BE2C (cell line): ENCODE measurements around the gene LOXHD1.

ENCODE experiments used
- DNase-seq: peaks from one replicate; pipeline ENCODE4 v3.0.0-alpha.2; 2020
- H3K27me3 ChIP-seq: fragments of 250-450 bp; sonication (Bioruptor Pico); 2 replicates; pipeline ENCODE4 v1.5.1; 2020; ENCODE audit warnings: mild to moderate bottlenecking
- H3K36me3 ChIP-seq: fragments of 250-450 bp; sonication (Bioruptor Pico); 2 replicates; pipeline ENCODE4 v1.5.1; 2020; ENCODE audit warnings: mild to moderate bottlenecking
- H3K4me1 ChIP-seq: fragments of 250-450 bp; sonication (Bioruptor Pico); 2 replicates; pipeline ENCODE4 v1.5.1; 2020
- H3K4me3 ChIP-seq: 2 replicates; pipeline ENCODE4 v1.5.1; 2011; ENCODE audit warnings: low read depth, low read length
- H3K9me3 ChIP-seq: fragments of 250-450 bp; sonication (Bioruptor Pico); 2 replicates; pipeline ENCODE4 v1.5.1; 2020
- TF ChIP-seq, protein P1 (sequence below): IDR thresholded peaks from 2 replicates; pipeline ENCODE4 v1.5.1; 2012; ENCODE audit warnings: mild to moderate bottlenecking, low read depth, low read length

LOXHD1 gene

DNA sequence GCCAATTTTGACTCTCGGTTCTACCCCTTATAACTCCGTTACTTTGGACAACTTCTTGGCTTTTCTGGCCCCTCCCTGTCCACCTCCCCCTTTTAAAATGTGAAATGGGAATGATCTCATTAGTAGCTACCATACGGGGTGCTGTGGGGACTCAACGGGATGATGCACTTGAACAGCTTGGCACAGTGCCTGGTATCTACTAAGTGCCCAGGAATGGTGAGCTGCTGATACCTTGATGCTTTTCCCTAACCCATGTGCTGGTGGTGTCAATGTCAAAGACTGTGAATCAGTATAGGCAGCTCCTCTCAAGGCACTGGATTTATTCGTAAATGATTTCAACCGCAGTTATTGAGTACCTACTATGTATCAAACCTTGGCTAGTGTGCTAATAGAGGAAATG, 204.2 kb downstream of the LOXHD1 start:
- H3K36me3 ChIP-seq, result peaks cover 10% of the 10 kb centered on the region
- H3K4me1 ChIP-seq, result no peaks in the 10 kb centered on the region
- H3K4me3 ChIP-seq, result no peak overlapping the region
- H3K27me3 ChIP-seq, result no peaks in the 10 kb centered on the region
- no peaks in the 10 kb centered on the region for H3K9me3 ChIP-seq
- TF ChIP-seq, protein P1, sequence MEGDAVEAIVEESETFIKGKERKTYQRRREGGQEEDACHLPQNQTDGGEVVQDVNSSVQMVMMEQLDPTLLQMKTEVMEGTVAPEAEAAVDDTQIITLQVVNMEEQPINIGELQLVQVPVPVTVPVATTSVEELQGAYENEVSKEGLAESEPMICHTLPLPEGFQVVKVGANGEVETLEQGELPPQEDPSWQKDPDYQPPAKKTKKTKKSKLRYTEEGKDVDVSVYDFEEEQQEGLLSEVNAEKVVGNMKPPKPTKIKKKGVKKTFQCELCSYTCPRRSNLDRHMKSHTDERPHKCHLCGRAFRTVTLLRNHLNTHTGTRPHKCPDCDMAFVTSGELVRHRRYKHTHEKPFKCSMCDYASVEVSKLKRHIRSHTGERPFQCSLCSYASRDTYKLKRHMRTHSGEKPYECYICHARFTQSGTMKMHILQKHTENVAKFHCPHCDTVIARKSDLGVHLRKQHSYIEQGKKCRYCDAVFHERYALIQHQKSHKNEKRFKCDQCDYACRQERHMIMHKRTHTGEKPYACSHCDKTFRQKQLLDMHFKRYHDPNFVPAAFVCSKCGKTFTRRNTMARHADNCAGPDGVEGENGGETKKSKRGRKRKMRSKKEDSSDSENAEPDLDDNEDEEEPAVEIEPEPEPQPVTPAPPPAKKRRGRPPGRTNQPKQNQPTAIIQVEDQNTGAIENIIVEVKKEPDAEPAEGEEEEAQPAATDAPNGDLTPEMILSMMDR, result no peak
- DNase-seq, result no peak

DNA sequence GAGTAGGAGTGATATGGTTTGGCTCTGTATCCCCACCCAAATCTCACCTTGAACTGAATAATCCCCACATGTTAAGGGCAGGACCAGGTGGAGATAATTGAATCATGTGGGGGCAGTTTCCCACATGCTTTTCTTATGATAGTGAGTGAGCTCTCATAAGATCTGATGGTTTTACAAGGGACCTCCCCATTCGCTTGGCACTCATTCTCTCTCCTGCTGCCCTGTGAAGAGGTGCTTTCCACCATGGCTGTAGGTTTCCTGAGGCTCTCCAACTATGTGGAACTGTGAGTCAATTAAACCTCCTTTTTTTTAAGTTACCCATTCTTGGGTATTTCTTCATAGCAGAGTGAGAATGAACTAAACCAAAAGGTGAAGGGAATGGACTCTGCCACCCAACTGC, 207.5 kb downstream of the LOXHD1 start:
- H3K36me3 ChIP-seq, result peaks cover 10% of the 10 kb centered on the region
- TF ChIP-seq, protein P1, result no peak
- DNase-seq, result no peak

DNA sequence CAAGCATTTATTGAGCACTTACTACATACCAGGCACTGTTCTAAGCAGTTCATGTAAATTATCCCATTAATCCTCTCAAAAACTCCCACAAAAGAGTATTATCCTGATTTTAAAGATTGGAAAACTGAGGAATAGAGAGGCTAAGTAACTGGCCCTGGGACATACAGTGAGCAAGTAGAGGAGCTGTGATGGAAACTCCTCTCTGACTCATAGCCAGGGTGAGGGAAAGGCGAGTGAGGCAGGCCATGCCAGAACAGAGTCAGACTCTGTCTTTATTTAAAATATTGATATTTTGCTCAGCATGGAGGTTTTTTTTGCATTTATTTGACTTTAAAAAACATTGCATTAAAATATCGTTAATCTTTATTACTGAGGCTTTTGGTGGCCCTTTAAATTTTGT, 208.0 kb downstream of the LOXHD1 start:
- TF ChIP-seq, protein P1, result no peak

More for the DNA sequence above, 207.5 kb downstream of the LOXHD1 start:
- H3K27me3 ChIP-seq, result no peaks in the 10 kb centered on the region
- no peaks in the 10 kb centered on the region for H3K4me1 ChIP-seq
- H3K9me3 ChIP-seq, result no peaks in the 10 kb centered on the region
- no peak overlapping the region for H3K4me3 ChIP-seq

DNA sequence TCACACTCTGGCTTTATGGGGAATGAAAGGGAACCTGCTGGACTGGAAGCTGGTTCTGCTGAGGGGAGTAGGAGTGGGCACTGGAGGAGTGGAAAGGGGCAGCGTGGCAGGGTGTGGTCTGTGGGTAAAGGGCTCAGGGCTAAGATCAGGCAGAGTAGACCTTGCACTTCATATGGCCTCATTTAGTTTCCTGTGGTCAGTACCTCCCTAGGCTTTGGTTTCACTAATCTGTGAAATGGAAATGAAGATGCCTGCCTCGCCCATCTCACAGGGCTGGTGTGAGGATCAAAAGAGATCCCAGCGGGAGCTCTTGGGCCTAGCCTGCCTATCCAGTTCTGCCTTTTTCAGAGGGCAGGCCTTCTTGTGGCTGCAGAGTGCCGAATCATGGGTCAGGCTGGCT, 208.7 kb downstream of the LOXHD1 start:
- no peak for DNase-seq
- peaks cover 10% of the 10 kb centered on the region for H3K36me3 ChIP-seq
- H3K27me3 ChIP-seq, result no peaks in the 10 kb centered on the region
- no peak overlapping the region for H3K4me3 ChIP-seq
- no peaks in the 10 kb centered on the region for H3K9me3 ChIP-seq
- TF ChIP-seq, protein P1, result no peak
- H3K4me1 ChIP-seq, result no peaks in the 10 kb centered on the region

More for the DNA sequence above, 208.0 kb downstream of the LOXHD1 start:
- Histone ChIP-seq H3K27me3 (no peaks in the 10 kb centered on the region), H3K36me3 (peaks cover 10% of the 10 kb centered on the region), H3K9me3 (no peaks in the 10 kb centered on the region), H3K4me1 (no peaks in the 10 kb centered on the region), H3K4me3 (no peak overlapping the region)
- no peak for DNase-seq

DNA sequence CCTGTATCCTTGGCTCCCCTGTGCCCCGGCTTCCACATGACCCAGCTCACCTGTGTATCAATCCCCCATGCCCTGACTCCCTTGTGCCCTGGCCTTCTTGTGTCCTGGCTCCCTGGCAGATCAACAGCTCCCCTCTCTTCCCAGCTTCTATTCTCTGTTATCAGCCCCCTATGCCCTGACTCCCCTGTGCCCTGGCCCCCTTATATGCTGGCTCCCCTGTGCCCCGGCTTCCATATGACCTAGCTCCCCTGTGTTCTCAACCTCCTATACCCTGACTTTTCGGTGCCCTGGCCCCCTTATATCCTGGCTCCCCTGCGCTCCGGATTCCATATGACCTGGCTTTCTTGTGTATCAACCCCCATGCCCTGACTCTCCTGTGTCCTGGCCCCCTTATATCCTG, 209.2 kb downstream of the LOXHD1 start:
- Histone ChIP-seq H3K4me1 (no peaks in the 10 kb centered on the region), H3K9me3 (no peaks in the 10 kb centered on the region), H3K27me3 (no peaks in the 10 kb centered on the region), H3K36me3 (peaks cover 10% of the 10 kb centered on the region), H3K4me3 (no peak overlapping the region)
- no peak for DNase-seq
- TF ChIP-seq, protein P1, result no peak

DNA sequence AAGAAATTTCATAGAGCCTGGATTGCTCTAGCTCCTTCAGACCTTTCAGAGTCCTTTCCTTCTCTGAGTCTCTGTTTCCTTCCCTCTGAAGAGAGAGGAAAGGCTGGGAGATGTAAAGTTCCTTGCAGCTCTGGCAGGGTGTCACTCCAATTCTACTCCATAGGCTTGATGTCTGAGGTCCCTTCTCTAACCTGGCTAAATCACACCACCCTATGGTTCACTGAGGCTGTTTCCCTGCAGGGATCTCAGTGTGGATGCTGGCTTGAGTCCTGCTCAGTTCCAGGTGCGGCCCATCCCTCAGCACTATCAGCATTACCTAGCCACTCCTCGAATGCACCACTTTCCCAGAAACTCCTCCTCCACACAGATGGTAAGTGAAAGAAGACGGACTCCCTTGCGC, 209.7 kb downstream of the LOXHD1 start:
- DNase-seq, result no peak
- Histone ChIP-seq H3K4me1 (no peaks in the 10 kb centered on the region), H3K27me3 (no peaks in the 10 kb centered on the region), H3K4me3 (no peak overlapping the region), H3K9me3 (no peaks in the 10 kb centered on the region), H3K36me3 (peaks cover 10% of the 10 kb centered on the region)
- TF ChIP-seq, protein P1, result no peak
